HEK293T (cell line): Measurements from ENCODE around the gene SEMA6B.
A peak's percentile ranks its signal among the peaks of the same experiment; 100 is the strongest.

Experiments
- BHLHE40 ChIP-seq: fragments of 450-650 bp; IDR thresholded peaks from 2 replicates; pipeline ENCODE4 v1.6.1; 2016; ENCODE audit warnings: mild to moderate bottlenecking, moderate library complexity, borderline replicate concordance
- CTBP1 ChIP-seq: fragments of 450-650 bp; IDR thresholded peaks from 2 replicates; pipeline ENCODE4 v1.6.1; 2016; ENCODE audit warnings: borderline replicate concordance
- ELF4 ChIP-seq: fragments of 450-650 bp; IDR thresholded peaks from 2 replicates; pipeline ENCODE4 v1.6.1; 2017; ENCODE audit warnings: antibody characterized with exemption
- FOXA1 ChIP-seq: fragments of 450-650 bp; IDR thresholded peaks from 2 replicates; pipeline ENCODE4 v1.6.1; 2016; ENCODE audit warnings: mild to moderate bottlenecking
- FOXK2 ChIP-seq: fragments of 450-650 bp; IDR thresholded peaks from 2 replicates; pipeline ENCODE4 v1.6.1; 2016; ENCODE audit warnings: mild to moderate bottlenecking
- FOXM1 ChIP-seq: fragments of 450-650 bp; IDR thresholded peaks from 2 replicates; pipeline ENCODE4 v1.6.1; 2017; ENCODE audit warnings: mild to moderate bottlenecking, borderline replicate concordance
- NFRKB ChIP-seq: fragments of 450-650 bp; IDR thresholded peaks from 2 replicates; pipeline ENCODE4 v1.6.1; 2016; ENCODE audit warnings: mild to moderate bottlenecking, moderate library complexity
- PKNOX1 ChIP-seq: fragments of 450-650 bp; IDR thresholded peaks from 2 replicates; pipeline ENCODE4 v1.6.1; 2016
- SUZ12 ChIP-seq: fragments of 450-650 bp; IDR thresholded peaks from 2 replicates; pipeline ENCODE4 v1.6.1; 2016; ENCODE audit warnings: mild to moderate bottlenecking

GRCh38 chr19:4555657-4556561 is 3.6 kb downstream of the SEMA6B start:
- TF ChIP-seq BHLHE40 (no peak), FOXA1 (no peak), FOXK2 (no peak), NFRKB (no peak), PKNOX1 (peak; percentile 60; the same call in 1 of the 2 replicates), SUZ12 (no peak), ELF4 (no peak), CTBP1 (no peak), FOXM1 (no peak)
